GM21786 (cell line): ENCODE data around the gene RPS27L.

Source experiments
- ATAC-seq: cut with Tn5 transposase; IDR thresholded peaks from one replicate; pipeline ENCODE4 v1.9.1; 2021; ENCODE audit not compliant: unreplicated experiment

Gene RPS27L

GRCh38 chr15:63157118-63157843 is at the start of gene RPS27L:
RPS27L (minus strand) TSS chr15:63157477; CDS start chr15:63157405, 72 bp downstream.
- ATAC-seq = peak; percentile 88

GRCh38 chr15:63206079-63206478 is 48.8 kb upstream of the RPS27L start:
- ATAC-seq = no peak

GRCh38 chr15:63203451-63204090 is 46.3 kb upstream of the RPS27L start:
- ATAC-seq = peak; percentile 49

GRCh38 chr15:63202861-63203260 is 45.6 kb upstream of the RPS27L start:
- no peak for ATAC-seq

- ATAC-seq = no peak
These were observed 43.4 kb upstream of the RPS27L start for GRCh38 chr15:63200464-63201249.

GRCh38 chr15:63198371-63199250 is 41.3 kb upstream of the RPS27L start:
- ATAC-seq = no peak

GRCh38 chr15:63197626-63198025 is 40.3 kb upstream of the RPS27L start:
- no peak for ATAC-seq

- ATAC-seq = no peak
These were observed 39.6 kb upstream of the RPS27L start for GRCh38 chr15:63196842-63197241.

- no peak for ATAC-seq
These were observed 38.3 kb upstream of the RPS27L start for GRCh38 chr15:63195569-63196015.

- no peak for ATAC-seq
These were observed 37.7 kb upstream of the RPS27L start for GRCh38 chr15:63194880-63195568.

GRCh38 chr15:63194302-63194701 is 37.0 kb upstream of the RPS27L start:
- no peak for ATAC-seq

GRCh38 chr15:63192619-63193206 is 35.4 kb upstream of the RPS27L start:
- no peak for ATAC-seq

GRCh38 chr15:63191895-63192618 is 34.8 kb upstream of the RPS27L start:
- ATAC-seq = peak; percentile 40

GRCh38 chr15:63190769-63191649 is 33.7 kb upstream of the RPS27L start:
- ATAC-seq = no peak

- ATAC-seq = no peak
These were observed 32.9 kb upstream of the RPS27L start for GRCh38 chr15:63189941-63190768.

- ATAC-seq = peak; percentile 67
These were observed 31.9 kb upstream of the RPS27L start, which contains the start of gene RAB8B for GRCh38 chr15:63188926-63189871. RAB8B (plus strand) TSS chr15:63189606; CDS start chr15:63189625, 19 bp downstream.
